Activated CD8-positive, alpha-beta T cell treated with anti-CD3 and anti-CD28 coated beads for 36 hours (primary cell): ENCODE measurements around the gene MATN4. TPM values are rescaled to one million over a fixed set of nuclear protein-coding genes. Genes with fewer than 3 reads are reported as not detected.

ENCODE experiments used
- ATAC-seq: fragments of 200-7000 bp; cut with Tn5 transposase; one replicate; pipeline ENCODE4 v1.10.0; 2021; ENCODE audit warnings: mild to moderate bottlenecking, moderate library complexity
- CTCF ChIA-PET: fragments of 350-600 bp; sonication (Branson Sonifier 250); formaldehyde crosslinking; loops from one replicate; lab custom pipeline; 2021; ENCODE audit warnings: antibody characterized with exemption; lab: Charles Lee
- POLR2A ChIA-PET: fragments of 350-600 bp; sonication (Branson Sonifier 250); formaldehyde crosslinking; loops from one replicate; lab custom pipeline; 2021; ENCODE audit warnings: antibody characterized with exemption; lab: Charles Lee
- DNase-seq: peaks from one replicate; pipeline ENCODE4 v3.0.0-alpha.2; 2020
- H3K27ac Mint-ChIP-seq: one replicate; pipeline ENCODE4 v1.8.0; 2021; ENCODE audit warnings: mild to moderate bottlenecking, mixed read lengths
- H3K27me3 Mint-ChIP-seq: one replicate; pipeline ENCODE4 v1.8.0; 2021; ENCODE audit warnings: mixed read lengths
- H3K36me3 Mint-ChIP-seq: one replicate; pipeline ENCODE4 v1.8.0; 2021; ENCODE audit warnings: low read depth, mixed read lengths
- H3K4me1 Mint-ChIP-seq: one replicate; pipeline ENCODE4 v1.8.0; 2021; ENCODE audit warnings: low read depth, mixed read lengths
- H3K4me3 Mint-ChIP-seq: one replicate; pipeline ENCODE4 v1.8.0; 2021; ENCODE audit warnings: mild to moderate bottlenecking, moderate library complexity, mixed read lengths
- H3K9me3 Mint-ChIP-seq: one replicate; pipeline ENCODE4 v1.8.0; 2021; ENCODE audit warnings: mixed read lengths
- intact Hi-C: fragments of 100-400 bp; cut with micrococcal nuclease; formaldehyde crosslinking; loops from one replicate; pipeline ENCODE4 v1.10.0; 2022
- total RNA-seq, 2 experiments: library from RNA; stranded (reverse); gene quantifications; one replicate each; pipeline ENCODE4 v1.2.3, GENCODE V29; 2021
- TF ChIP-seq, protein P1 (sequence below): fragments of 200-600 bp; IDR thresholded peaks from one replicate; pipeline ENCODE4 v1.8.0; 2022; ENCODE audit warnings: antibody characterized with exemption, mild to moderate bottlenecking

MATN4 gene
- total RNA-seq, 2 experiments from 2014 or later, result 0.74 to 1.2 TPM

DNA sequence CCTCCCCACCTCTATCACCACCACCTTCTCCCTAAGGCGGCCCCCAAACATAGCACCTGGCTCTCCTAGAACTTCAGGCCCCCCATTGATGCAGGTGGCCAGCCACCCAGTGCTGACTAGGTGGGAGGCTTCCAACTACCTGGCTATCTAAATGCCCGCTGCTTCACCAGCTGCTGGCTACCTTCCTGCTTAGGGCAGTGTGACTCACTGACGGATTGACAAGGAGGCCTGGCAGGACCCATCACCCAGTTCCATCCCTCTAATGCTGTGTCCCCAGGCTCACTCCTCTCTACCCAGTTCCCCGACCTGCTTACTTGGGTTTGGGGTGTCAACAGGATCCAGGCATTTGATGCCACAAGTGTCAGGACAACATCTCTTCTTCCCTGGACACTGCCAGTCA is 54.8 kb downstream of the MATN4 start:
- Mint-ChIP-seq H3K27ac (no peak overlapping the region), H3K4me1 (no peaks in the 10 kb centered on the region), H3K4me3 (no peak overlapping the region), H3K9me3 (no peaks in the 10 kb centered on the region), H3K36me3 (no peaks in the 10 kb centered on the region), H3K27me3 (peaks cover 23% of the 10 kb centered on the region)
- TF ChIP-seq, protein P1, sequence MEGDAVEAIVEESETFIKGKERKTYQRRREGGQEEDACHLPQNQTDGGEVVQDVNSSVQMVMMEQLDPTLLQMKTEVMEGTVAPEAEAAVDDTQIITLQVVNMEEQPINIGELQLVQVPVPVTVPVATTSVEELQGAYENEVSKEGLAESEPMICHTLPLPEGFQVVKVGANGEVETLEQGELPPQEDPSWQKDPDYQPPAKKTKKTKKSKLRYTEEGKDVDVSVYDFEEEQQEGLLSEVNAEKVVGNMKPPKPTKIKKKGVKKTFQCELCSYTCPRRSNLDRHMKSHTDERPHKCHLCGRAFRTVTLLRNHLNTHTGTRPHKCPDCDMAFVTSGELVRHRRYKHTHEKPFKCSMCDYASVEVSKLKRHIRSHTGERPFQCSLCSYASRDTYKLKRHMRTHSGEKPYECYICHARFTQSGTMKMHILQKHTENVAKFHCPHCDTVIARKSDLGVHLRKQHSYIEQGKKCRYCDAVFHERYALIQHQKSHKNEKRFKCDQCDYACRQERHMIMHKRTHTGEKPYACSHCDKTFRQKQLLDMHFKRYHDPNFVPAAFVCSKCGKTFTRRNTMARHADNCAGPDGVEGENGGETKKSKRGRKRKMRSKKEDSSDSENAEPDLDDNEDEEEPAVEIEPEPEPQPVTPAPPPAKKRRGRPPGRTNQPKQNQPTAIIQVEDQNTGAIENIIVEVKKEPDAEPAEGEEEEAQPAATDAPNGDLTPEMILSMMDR, result no peak
- POLR2A ChIA-PET, result interaction anchor here (0.5 kb wide), 1 partner anchor 1198 kb away, joined by 3 read pairs; no protein-coding TSS in a partner anchor
- intact Hi-C loops, result no loop called here
- no peak for DNase-seq
- CTCF ChIA-PET, result interaction anchor here (0.7 to 1.4 kb wide), 2 partner anchors 115 to 1813 kb away, joined by 3 to 5 read pairs; no protein-coding TSS in a partner anchor
- ATAC-seq, result no peak

DNA sequence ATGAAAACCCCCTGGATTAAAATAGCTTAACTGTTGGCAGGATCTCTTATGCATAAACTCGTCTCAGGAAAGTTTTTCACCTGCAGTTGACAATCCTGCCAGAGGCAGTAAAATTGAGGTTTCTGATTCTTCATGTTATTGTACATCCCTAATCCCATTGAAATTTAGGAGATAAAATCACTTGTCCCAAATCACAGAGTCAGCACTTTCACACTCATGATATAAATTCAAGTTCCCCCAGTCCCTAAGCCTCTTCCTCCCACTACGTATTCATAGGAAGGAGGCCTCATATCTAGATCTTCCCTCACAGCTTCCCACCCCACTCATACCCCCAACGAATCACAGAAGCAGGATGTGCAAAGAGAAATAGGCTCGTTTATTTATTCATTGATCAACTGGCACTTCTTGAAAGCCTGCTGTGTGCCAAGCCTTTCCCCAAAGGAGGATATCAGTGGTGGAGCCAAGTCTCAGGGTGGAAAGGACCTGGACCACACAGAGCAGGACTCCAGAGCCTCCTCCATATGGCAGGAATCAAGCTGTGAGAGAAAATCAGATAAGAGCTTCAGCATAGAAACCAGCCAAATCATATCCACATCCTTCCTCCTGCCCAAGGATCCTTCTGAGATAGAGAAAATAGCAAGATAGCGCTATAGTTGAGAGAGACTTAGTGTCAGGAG is 56.1 kb downstream of the MATN4 start:
- ChIA-PET CTCF (no interaction called here), POLR2A (interaction anchor here (0.7 kb wide), 1 partner anchor 10 kb away, joined by 3 read pairs; no protein-coding TSS in a partner anchor)
- Mint-ChIP-seq H3K9me3 (no peaks in the 10 kb centered on the region), H3K27me3 (peaks cover 33% of the 10 kb centered on the region), H3K36me3 (no peaks in the 10 kb centered on the region), H3K27ac (no peak overlapping the region), H3K4me3 (no peak overlapping the region), H3K4me1 (no peaks in the 10 kb centered on the region)
- intact Hi-C loops, result no loop called here
- DNase-seq (no peak), ATAC-seq (no peak)
- TF ChIP-seq, protein P1, result no peak

DNA sequence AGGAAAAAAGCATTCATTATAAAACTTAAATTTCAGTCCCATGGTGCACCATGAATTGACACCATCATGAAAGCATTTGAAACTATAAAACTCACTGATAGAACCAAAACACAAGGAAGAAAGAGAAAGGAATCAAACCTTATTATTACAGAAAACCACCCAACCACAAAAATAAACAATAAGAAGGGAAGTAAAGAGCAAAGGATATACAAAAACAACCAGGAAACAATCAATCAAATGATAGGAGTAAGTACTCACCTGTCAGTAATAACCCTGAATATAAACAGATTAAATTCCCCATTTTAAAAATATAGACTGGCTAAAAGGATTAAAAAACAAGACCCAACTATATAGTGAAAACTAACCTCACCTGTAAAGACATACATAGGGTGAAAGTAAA is 59.5 kb downstream of the MATN4 start:
- no peaks in the 10 kb centered on the region for H3K36me3 Mint-ChIP-seq
- H3K4me3 Mint-ChIP-seq, result no peak overlapping the region
- ATAC-seq (no peak), DNase-seq (no peak)
- H3K4me1 Mint-ChIP-seq, result no peaks in the 10 kb centered on the region
- H3K27ac Mint-ChIP-seq, result no peak overlapping the region
- peaks cover 45% of the 10 kb centered on the region for H3K27me3 Mint-ChIP-seq
- H3K9me3 Mint-ChIP-seq, result no peaks in the 10 kb centered on the region
- intact Hi-C loops, result no loop called here
- CTCF ChIA-PET, result no interaction called here
- TF ChIP-seq, protein P1, result no peak
- POLR2A ChIA-PET, result no interaction called here

DNA sequence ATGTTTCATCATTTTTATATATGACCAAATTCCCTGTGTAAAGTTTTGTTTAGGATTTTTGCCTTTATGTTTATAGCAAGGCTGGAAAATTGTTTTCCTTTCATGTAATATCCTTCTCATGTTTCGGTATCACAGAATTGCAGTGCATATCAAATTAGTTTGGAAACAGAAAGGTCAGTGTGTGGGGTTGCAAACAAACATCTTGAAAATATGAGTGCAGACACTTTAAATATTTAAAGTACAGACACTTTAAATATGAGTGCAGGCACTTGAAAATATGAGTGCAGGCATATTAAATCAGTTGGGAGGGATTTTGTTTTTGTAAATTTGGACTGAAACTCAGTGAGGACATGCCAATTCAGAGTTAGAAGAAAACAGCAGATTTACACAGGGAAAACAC is 60.2 kb downstream of the MATN4 start:
- Mint-ChIP-seq H3K27me3 (peaks cover 44% of the 10 kb centered on the region), H3K9me3 (no peaks in the 10 kb centered on the region), H3K27ac (no peak overlapping the region), H3K36me3 (no peaks in the 10 kb centered on the region), H3K4me1 (no peaks in the 10 kb centered on the region), H3K4me3 (no peak overlapping the region)
- DNase-seq (no peak), ATAC-seq (no peak)
- ChIA-PET CTCF (no interaction called here), POLR2A (no interaction called here)
- TF ChIP-seq, protein P1, result no peak
- intact Hi-C loops, result no loop called here

DNA sequence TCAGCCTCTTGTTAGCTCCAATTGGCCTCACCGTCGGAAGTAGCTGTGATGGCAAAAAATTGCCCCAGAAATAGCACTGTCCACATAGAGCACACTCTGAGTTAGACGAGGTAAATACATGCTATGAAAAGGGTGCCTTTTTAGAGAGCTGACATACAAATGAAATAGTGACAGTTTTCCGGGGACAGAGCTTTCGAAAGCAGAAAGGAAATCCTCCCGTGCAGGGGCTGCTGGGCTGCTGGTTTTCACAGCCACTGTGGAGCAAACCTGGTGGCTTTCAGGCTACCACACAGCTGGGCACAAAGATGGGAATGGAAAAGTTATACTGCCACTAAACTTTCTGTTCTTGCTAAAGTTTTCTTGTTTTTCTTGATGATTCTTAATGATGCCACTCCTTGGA is 62.0 kb downstream of the MATN4 start:
- ATAC-seq (no peak), DNase-seq (no peak)
- peaks cover 35% of the 10 kb centered on the region for H3K27me3 Mint-ChIP-seq
- TF ChIP-seq, protein P1, result no peak
- H3K4me1 Mint-ChIP-seq, result no peaks in the 10 kb centered on the region
- ChIA-PET POLR2A (no interaction called here), CTCF (interaction anchor here (0.7 to 1.7 kb wide), 3 partner anchors 48 to 204 kb away, joined by 3 to 9 read pairs (median 3); no protein-coding TSS in a partner anchor)
- no peak overlapping the region for H3K27ac Mint-ChIP-seq
- no peaks in the 10 kb centered on the region for H3K36me3 Mint-ChIP-seq
- no peaks in the 10 kb centered on the region for H3K9me3 Mint-ChIP-seq
- no peak overlapping the region for H3K4me3 Mint-ChIP-seq
- intact Hi-C loops, result no loop called here

Other genes with a start within 250 kb of the MATN4 start
- gene KCNS1, start 207.2 kb downstream of the MATN4 start, total RNA-seq, result under 1 TPM; 0.38 to 0.54 TPM
- gene WFDC5, start 193.1 kb downstream of the MATN4 start, total RNA-seq, result not detected
- gene WFDC12, start 183.8 kb downstream of the MATN4 start, total RNA-seq, result not detected
- not detected for gene PI3, start 133.4 kb downstream of the MATN4 start, total RNA-seq
- not detected for gene SEMG1, start 101.3 kb downstream of the MATN4 start, total RNA-seq
- not detected for gene SEMG2, start 86.9 kb downstream of the MATN4 start, total RNA-seq
- gene SLPI, start 53.7 kb downstream of the MATN4 start, total RNA-seq, result not detected
- gene RBPJL, start 1.5 kb downstream of the MATN4 start, total RNA-seq, result not detected
- 10 to 100 TPM; 21.1 to 22.0 TPM for gene SDC4, start 40.1 kb upstream of the MATN4 start, total RNA-seq
- gene SYS1, start 54.9 kb upstream of the MATN4 start, total RNA-seq, result 10 to 100 TPM; 19.6 to 20.7 TPM
- under 1 TPM in 1 of 2 experiments, not detected in 1; 0.29 TPM for gene TP53TG5, start 70.0 kb upstream of the MATN4 start, total RNA-seq
- 10 to 100 TPM; 13.8 to 15.5 TPM for gene DBNDD2, start 100.0 kb upstream of the MATN4 start, total RNA-seq
- gene PIGT, start 107.8 kb upstream of the MATN4 start, total RNA-seq, result 10 to 100 TPM; 43.7 to 47.7 TPM
- gene WFDC2, start 161.5 kb upstream of the MATN4 start, total RNA-seq, result 1 to 10 TPM; 1.3 TPM
- not detected for gene SPINT3, start 207.3 kb upstream of the MATN4 start, total RNA-seq
- gene WFDC6, start 231.2 kb upstream of the MATN4 start, total RNA-seq, result not detected
- not detected for gene EPPIN, start 239.1 kb upstream of the MATN4 start, total RNA-seq